HepG2 (cell line): ENCODE results near the gene ABCB6. TPM values are rescaled to one million over a fixed set of nuclear protein-coding genes. Genes with fewer than 3 reads are reported as not detected.

Experiments
- AFF4 ChIP-seq: sonication (generic); formaldehyde crosslinking; IDR thresholded peaks from 2 replicates; pipeline ENCODE4 v1.4.0; 2020; ENCODE audit warnings: missing genetic modification reagents
- MAX ChIP-seq: IDR thresholded peaks from 2 replicates; pipeline ENCODE4 v1.6.1; 2012; ENCODE audit warnings: inconsistent platforms
- PAF1 ChIP-seq: IDR thresholded peaks from 2 replicates; pipeline ENCODE4 v1.6.1; 2016; ENCODE audit warnings: missing genetic modification reagents, missing compliant biosample characterization
- SIN3A ChIP-seq: IDR thresholded peaks from 2 replicates; pipeline ENCODE4 v1.6.1; 2011; ENCODE audit warnings: low read depth, mild to moderate bottlenecking, control low read depth, low read length, borderline replicate concordance
- STAT5B ChIP-seq: sonication (generic); formaldehyde crosslinking; IDR thresholded peaks from 2 replicates; pipeline ENCODE4 v1.4.0; 2020; ENCODE audit warnings: missing genetic modification reagents
- TBX2 ChIP-seq: sonication (generic); formaldehyde crosslinking; IDR thresholded peaks from 2 replicates; pipeline ENCODE4 v1.5.0; 2020; ENCODE audit warnings: missing genetic modification reagents, mild to moderate bottlenecking, borderline replicate concordance
- ZFX ChIP-seq: sonication (generic); formaldehyde crosslinking; IDR thresholded peaks from 2 replicates; pipeline ENCODE4 v1.4.0; 2020; ENCODE audit warnings: mild to moderate bottlenecking, low read depth, missing genetic modification reagents, moderate library complexity
- ZNF260 ChIP-seq: sonication (generic); formaldehyde crosslinking; IDR thresholded peaks from 2 replicates; pipeline ENCODE4 v1.4.0; 2020; ENCODE audit warnings: missing genetic modification reagents, low read depth, mild to moderate bottlenecking, borderline replicate concordance
- ZNF274 ChIP-seq: sonication (generic); formaldehyde crosslinking; IDR thresholded peaks from 2 replicates; pipeline ENCODE4 v1.5.1; 2020; ENCODE audit warnings: mild to moderate bottlenecking, missing genetic modification reagents
- ZNF33A ChIP-seq: sonication (generic); formaldehyde crosslinking; IDR thresholded peaks from 2 replicates; pipeline ENCODE4 v1.5.1; 2020; ENCODE audit warnings: missing genetic modification reagents, mild to moderate bottlenecking, moderate library complexity, borderline replicate concordance
- ZNF512B ChIP-seq: sonication (generic); formaldehyde crosslinking; IDR thresholded peaks from 2 replicates; pipeline ENCODE4 v1.5.1; 2020; ENCODE audit warnings: missing genetic modification reagents, mild to moderate bottlenecking, borderline replicate concordance
- ZNF572 ChIP-seq: sonication (generic); formaldehyde crosslinking; IDR thresholded peaks from 2 replicates; pipeline ENCODE4 v1.5.1; 2020; ENCODE audit warnings: mild to moderate bottlenecking, missing genetic modification reagents
- ZNF710 ChIP-seq: sonication (generic); formaldehyde crosslinking; IDR thresholded peaks from 2 replicates; pipeline ENCODE4 v1.5.0; 2020; ENCODE audit warnings: mild to moderate bottlenecking, missing genetic modification reagents, borderline replicate concordance
- ZNF737 ChIP-seq: sonication (generic); formaldehyde crosslinking; IDR thresholded peaks from 2 replicates; pipeline ENCODE4 v1.5.0; 2020; ENCODE audit warnings: missing genetic modification reagents, mild to moderate bottlenecking, borderline replicate concordance
- polyA plus RNA-seq, 8 experiments: library from polyadenylated mRNA; depleted of rRNA in 3 of 8; stranded (reverse) in 7 of 8; unstranded in 1 of 8; fragments of >200 nt; fragmentation: Illumina TruSeq in 4 of 8; extraction: Trizol in 4 of 8; gene quantifications; 2 replicates each; pipeline versions ENCODE4 v1.2.1 to v1.2.3, GENCODE V29; 2011 to 2016; ENCODE audit warnings: low read depth in 4 of 8, missing spikeins in 1 of 8, mixed read lengths in 1 of 8; ENCODE audit not compliant: insufficient read depth in 1 of 8
- total RNA-seq, 5 experiments: library from RNA; depleted of rRNA; stranded (reverse); fragments of >200 nt; fragmentation: Illumina TruSeq; extraction: Trizol; gene quantifications; 2 replicates each; pipeline ENCODE4 v1.2.3, GENCODE V29; 2016; ENCODE audit warnings: low read depth in 1 of 5
- TF ChIP-seq, protein P1 (sequence below): sonication (generic); formaldehyde crosslinking; IDR thresholded peaks from 2 replicates; pipeline ENCODE4 v1.8.1; 2022; ENCODE audit warnings: low read depth, mild to moderate bottlenecking, missing genetic modification reagents

Gene ABCB6
- total and polyA plus RNA-seq, 2 of the 13 experiments (the other 11 are each of a cell fraction or from before 2014, with no cell fraction given), result 91.1 to 137 TPM

DNA sequence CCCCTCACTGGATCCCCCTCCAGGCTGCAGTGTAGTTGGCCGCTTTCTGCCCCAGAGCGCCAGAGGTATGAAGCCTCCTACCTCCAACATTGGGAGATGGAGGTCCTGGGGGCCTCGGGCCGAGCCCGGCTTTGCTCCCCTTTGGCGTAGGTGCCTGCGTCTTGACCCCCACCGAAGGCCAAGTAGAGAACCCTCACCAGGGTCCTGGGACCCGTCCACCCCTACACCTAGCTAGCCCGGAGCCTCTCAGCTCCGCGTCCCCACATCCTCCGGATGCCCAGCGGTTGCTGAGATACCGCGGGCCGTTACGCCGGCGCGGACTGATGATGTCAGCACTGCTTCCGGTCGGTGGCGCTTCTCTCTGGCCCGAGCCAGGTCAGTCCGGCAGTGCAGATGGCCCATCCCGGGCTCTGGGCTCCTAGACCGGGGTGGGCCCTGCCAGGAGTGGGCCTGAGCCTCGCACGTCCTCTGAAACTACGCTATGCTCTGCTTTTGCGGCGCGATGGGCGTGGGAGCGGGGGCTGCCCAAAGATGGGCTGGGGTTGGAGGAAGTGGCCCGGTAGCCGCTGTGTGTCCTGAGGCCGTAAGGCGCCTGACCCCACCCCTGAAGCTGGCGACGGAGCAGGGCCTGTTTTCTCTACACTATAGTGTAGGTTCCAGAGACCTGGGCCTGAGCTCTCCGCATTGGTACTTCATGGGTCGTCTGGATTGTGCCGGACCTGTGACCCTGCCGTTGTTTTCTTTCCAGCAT is 26.6 kb upstream of the ABCB6 start, which contains the start of the genes GLB1L and STK16 (continued):
- TF ChIP-seq, protein P1, sequence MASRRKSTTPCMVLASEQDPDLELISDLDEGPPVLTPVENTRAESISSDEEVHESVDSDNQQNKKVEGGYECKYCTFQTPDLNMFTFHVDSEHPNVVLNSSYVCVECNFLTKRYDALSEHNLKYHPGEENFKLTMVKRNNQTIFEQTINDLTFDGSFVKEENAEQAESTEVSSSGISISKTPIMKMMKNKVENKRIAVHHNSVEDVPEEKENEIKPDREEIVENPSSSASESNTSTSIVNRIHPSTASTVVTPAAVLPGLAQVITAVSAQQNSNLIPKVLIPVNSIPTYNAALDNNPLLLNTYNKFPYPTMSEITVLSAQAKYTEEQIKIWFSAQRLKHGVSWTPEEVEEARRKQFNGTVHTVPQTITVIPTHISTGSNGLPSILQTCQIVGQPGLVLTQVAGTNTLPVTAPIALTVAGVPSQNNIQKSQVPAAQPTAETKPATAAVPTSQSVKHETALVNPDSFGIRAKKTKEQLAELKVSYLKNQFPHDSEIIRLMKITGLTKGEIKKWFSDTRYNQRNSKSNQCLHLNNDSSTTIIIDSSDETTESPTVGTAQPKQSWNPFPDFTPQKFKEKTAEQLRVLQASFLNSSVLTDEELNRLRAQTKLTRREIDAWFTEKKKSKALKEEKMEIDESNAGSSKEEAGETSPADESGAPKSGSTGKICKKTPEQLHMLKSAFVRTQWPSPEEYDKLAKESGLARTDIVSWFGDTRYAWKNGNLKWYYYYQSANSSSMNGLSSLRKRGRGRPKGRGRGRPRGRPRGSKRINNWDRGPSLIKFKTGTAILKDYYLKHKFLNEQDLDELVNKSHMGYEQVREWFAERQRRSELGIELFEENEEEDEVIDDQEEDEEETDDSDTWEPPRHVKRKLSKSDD, result no peak; the same call in 1 of the 2 replicates
- TF ChIP-seq PAF1 (CRISPR knock-in tag) (no peak), AFF4 (CRISPR knock-in tag) (no peak), ZNF33A (CRISPR knock-in tag) (no peak), ZNF737 (CRISPR knock-in tag) (peak; percentile 94; the same call in 1 of the 2 replicates), ZFX (CRISPR knock-in tag) (peak; percentile 100), ZNF260 (CRISPR knock-in tag) (no peak), ZNF572 (CRISPR knock-in tag) (peak; percentile 99; the same call in 1 of the 2 replicates), ZNF710 (CRISPR knock-in tag) (peak; percentile 64; the same call in 1 of the 2 replicates), TBX2 (CRISPR knock-in tag) (peak; percentile 87; the same call in 1 of the 2 replicates), STAT5B (CRISPR knock-in tag) (no peak; the same call in 1 of the 2 replicates), SIN3A (peak; percentile 98), ZNF274 (CRISPR knock-in tag) (peak; percentile 82), ZNF512B (peak; percentile 91; the same call in 1 of the 2 replicates), MAX (peak; percentile 76)
